HT-29 (cell line): Measurements from ENCODE around the gene NAV2. TPM values are rescaled to one million over a fixed set of nuclear protein-coding genes. Genes with fewer than 3 reads are reported as not detected.

Experiments used
- DNase-seq: peaks from one replicate; pipeline ENCODE4 v3.0.0-alpha.2; 2015; ENCODE audit warnings: low spot score
- total RNA-seq: library from RNA; depleted of rRNA; stranded (reverse); fragments of >200 nt; shearing (Covaris generic); gene quantifications from 2 replicates; pipeline ENCODE4 v1.2.3, GENCODE V29; 2014

The NAV2 gene
- total RNA-seq, 1 experiment from 2014 or later: 0.05 TPM

DNA sequence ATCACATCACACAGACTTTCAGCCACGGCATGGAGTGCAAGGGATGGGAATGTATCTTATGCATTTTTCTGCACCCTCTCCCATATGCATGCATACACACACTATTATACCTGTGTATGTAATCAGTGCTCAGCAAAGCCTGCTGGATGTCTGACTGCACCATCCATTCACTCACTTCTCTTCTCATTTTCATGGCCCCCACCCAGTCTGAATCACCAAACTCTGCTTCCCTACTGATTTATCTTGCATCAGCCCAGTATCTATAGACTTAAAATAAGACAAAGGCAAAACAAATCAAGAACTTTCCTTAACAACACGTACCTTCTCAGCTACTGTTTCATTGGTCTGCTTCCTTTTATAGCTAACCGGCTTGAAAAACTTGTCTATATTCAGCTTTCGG is 426.1 kb downstream of the NAV2 start:
- DNase-seq: no peak

DNA sequence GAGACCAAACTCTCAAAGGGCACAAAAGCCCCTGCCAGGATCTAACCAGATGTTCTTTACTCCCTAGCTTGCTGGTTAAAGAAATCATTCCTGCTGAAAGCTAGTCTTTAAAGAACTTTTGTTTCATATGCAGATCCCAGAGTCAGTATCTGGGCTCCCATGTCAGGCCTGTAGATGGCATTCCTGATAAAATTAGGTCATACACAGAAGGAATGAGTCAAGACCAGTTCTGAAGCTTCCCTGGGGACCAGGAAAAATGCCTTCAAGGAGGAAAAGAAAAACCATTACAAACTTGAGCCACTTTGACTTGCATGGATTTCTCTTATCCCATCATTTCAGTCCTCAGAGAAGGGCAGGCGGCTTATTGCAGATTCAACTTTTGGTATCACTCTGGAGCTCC is 441.7 kb downstream of the NAV2 start:
- DNase-seq: no peak

DNA sequence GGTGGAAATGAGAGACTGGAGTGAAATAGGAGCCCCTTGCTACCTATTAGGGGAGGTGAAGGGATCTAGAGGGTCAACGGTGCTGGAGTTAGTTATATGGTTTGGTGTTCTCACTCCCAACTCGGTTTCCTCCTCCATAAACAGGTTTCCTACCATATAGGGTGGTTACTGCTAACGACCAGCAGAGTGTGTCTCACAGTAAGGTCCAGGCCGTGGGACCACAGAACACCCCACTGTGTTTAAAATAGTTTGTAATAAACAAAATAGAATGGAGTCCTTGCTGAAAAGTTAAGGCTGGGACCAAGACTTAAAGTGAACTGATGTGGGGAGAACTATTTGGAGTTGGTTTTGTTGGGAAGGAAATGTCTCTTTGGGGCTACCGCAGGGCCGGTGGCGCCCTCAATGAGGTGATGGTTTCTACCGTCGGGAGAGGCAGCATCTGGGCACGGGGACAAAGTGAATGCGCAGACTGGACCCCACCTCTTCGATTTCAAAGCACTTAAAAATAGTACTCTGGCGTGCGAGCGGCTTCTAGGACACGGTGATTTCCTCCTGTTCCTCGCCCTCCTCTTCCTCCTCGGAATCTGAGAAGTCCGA is 443.1 kb downstream of the NAV2 start:
- no peak for DNase-seq

DNA sequence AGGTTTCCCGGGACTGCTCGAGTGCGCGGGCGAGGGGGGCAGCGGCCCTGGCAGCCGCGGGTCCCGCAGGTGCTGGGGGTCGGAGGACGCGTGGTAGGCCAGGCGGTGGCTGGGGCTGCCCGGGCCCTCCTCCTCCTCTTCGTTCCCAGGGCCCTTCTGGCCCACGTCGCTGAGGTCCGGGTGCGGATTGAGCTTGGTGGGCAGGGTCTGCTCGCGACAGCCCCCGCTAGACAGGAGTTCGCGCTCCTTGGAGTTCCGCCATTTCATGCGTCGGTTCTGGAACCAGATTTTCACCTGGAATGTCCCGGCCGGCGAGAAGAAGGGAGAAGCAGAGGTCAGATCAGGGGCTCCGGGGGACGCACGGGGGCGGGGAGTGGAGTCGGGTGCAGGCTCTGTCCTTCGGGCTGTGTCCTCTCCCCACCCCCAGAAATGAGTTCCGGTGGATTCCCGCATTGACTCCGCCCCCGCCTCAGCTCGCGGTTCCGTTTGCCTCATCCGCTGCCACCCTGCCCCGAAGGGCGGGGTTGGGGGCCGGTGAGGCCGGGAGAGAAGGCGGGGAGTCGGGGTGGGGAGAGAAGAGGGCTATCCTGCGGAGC is 443.7 kb downstream of the NAV2 start:
- no peak for DNase-seq

DNA sequence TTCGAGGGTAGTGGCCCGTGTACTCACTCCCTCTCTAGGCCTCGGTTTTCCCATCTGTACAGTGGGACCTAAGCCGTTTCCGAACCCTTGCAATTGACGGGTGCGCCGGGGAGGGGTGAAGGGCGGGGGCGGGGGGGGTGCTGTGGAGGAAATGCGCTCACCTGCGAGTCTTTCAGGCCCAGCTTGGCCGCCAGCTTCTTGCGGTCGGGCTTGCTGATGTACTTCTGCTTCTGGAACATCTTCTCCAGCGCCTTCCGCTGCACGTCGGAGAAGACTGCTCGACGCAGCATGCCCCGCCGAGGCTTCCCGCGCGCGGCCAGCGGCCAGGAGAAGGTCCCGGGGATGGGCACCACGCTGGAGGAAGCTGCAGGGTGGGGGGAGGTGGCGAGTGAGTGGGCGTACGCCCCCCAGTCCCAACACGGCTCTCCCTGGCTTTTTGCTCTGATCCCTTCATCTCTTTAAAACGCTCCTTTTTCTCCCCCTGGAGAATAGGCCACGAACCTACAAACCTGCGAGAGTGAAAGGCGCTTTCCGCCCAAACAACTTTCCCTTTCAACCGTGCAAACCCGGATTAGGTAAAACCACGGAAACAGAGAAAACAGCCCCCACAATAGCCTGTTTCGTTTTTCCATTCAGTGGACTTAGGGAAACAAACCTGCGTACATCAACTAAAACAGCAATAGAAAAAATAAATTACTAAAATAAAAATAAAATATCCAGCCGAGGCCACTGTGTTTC is 444.4 kb downstream of the NAV2 start:
- no peak for DNase-seq

DNA sequence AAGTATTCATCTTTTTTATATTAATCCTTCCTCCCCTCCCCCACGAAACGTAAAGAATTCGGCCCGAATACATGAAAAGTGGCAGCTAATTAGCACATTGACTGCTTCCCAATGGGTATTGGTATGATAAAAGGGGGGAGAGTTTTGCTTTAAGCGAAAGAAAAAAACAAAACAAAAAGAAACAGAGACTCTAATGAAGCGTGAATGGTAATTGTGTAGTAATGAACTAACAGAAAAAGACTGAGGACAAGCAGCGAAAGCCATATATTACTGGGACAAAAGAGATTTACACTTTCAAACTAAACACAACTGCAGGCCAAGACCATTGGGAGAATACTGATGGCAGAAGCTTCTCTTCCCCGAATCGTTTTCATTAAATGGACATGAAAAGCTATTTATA is 445.1 kb downstream of the NAV2 start:
- DNase-seq: no peak

DNA sequence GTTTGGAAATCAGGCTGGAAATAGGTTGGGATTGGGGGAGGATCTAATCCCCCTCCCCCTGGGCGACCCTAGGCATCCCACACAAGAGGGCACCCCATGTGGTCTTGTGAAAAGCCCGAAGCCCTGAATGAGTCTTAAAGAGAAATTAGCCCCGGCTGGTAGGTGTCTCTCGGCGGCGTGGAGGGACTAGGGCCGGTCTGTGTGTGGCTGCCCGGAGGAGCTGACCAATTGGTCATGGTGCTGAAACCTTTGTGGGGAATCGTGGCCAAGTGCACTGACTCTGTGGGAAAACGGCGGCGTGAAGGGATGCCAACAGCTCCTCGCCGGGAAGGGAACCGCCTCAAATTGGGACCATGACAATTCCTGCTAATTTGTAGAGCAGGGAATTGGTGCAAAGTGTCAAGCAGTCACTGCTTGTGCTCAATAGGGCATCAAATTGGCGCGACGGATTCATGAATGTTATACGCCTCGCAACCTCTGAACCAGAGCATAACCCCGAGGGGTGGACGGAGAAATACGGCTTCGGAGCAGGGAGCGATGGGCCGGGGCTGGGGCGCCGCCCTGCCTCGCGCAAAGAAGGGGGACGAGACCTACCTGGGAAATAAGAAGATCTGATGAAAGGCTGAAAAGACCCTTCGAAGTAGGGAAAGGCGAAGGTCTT is 446.1 kb downstream of the NAV2 start:
- DNase-seq: no peak

DNA sequence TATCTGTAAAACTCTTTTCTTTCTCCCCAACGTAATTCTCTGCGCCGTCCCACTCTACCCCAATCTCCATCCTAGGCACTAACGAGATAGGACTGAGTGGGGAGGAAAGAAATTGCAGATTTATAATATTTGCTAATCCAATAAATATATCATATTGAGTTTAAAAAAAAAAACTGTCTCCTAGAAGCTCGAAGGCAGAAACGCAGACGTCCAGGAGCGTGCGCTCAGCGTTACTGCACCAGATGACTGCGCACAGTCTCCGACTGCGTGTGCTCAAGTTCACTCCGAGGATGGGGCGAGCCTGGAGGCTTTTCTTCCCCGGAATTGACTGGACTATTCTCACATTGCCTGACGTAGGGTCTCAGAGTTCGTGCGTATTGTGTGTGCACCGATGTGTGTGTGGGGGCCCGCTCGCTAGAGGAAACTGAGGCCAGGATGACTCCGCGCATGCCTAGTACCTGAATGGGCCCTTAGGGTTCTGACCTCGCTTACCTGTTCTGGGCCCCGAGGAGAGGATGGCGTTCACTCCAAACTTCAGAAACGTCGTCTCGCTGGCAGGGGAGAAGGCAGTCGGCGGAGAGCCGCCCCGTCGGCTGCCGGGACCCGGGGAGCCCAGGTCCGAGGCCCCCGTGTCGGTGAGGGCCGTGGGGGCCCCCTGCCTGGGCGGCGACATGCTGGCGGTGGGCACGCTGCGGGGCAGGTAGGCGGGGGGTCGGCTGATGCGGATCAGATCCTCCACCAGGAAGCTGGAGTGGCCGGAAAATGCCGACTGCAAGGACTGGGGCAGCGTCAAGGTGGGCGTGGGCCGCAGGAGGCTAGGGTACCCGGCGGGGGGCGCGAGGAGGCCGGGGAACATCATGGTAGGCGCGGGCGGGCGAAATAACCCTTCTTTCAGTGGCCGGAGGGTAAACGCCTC is 447.1 kb downstream of the NAV2 start:
- DNase-seq: no peak

DNA sequence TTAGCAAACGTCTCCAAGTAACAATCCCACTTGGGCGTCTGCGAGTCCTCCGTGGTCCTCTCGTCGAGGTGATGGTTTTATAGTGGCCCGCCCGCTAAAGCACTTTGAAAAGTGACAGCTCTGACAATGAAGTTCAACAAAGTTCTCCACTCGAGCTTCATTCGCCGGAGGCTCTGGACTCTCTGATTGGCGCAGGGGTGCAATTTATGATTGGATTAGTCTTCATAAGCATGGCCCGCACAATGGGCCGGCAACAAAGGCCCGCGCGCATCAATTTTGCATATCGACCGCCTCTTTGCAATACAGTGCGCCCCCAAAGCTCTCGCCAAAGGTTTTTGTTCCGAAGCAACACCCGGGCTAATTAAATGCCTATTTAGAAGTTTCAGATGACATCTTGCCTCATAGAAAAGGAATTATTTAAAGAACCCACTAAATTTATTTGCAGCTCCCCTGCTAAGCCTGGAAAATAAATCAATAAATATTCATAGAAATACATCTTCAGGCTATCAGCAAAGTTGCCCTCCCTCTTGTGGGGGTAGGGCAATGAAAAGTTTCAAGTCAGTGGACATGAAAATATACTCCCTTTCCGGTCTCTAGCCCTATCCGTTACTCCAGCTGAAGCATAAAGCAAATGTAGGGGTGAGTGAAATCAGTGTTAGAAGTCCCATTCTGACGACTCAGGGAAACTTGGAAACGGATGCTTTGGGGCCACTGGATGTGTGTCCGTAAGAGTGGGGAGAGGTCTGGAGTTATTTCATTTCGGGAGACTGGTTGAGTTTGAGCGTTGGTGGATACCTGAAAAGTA is 448.0 kb downstream of the NAV2 start, which contains the start of gene DBX1:
Gene DBX1 (minus strand): TSS at position 51 of the 805 bp plus-strand sequence. CDS start 151 bp downstream, outside the sequence.
- no peak for DNase-seq

DNA sequence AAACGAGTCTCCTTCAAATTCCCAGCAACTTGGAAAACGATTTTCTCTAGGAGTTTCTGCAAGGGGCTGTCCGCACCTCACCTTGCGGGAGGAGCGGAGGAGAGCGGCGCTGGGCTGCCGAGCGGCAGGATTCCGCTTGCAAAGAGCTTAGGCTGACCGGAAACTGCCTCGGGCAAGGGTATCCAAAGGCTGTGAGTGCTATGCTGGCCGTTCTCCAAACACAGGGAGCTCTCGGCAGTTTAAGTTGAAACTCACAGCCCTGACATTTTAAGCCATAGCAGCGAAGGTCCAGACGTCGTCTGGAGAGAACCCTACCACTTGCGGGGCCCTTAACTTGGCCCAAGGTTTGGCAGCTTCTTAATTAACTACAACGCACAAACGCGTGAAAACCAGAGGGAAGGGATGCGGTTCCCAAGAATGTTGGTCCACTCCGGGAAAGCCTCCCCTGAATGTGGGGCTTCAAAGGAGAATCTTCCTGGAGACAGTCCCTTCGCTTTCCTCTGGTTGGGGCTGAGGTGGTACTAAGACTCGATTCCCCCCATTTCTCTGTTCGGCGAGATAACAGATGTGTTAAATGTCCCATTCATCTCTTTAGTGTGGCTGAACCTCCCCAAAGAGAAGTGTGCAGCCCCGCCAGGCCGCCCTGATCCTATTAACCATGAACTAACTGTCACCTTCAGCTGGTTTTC is 448.7 kb downstream of the NAV2 start:
- DNase-seq: no peak

DNA sequence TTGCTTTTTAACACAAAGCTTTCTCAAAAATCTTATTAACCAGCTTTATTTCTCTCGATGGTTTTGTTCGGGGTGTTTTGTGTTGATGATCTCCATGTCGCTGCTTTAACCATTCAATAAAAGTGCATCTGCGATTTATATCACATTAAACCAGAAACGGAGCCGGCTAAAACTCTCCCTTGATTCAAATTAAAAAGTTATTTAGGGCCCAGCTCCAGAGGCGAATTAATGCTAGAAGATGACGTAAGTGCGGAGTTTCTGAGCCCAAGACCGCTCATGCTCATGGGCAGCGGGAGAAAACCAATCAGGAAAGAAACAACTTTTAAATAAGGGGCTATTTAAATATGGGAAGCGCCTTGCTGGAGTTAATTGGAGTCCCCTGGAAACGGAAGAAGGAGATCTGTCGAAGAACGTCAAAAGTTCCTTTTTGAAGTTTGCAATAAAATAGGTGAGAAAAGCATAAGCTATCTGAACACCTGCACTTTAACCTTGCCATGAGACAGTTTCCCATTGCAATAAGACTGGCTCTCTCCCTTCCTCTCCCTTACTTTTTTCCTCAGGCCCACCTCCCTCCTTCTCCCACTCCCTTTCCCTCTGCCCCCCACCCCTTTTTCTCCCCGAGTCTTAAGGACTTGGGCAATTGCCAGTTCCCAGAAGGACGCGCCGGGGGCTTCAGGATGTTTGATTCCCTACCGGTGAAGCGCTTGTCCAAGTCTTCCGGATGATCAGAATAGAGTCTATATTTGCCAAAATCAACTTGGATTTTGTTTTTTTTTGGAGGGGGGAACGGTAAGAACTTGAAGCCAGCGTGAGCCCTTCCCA is 449.5 kb downstream of the NAV2 start:
- no peak for DNase-seq

DNA sequence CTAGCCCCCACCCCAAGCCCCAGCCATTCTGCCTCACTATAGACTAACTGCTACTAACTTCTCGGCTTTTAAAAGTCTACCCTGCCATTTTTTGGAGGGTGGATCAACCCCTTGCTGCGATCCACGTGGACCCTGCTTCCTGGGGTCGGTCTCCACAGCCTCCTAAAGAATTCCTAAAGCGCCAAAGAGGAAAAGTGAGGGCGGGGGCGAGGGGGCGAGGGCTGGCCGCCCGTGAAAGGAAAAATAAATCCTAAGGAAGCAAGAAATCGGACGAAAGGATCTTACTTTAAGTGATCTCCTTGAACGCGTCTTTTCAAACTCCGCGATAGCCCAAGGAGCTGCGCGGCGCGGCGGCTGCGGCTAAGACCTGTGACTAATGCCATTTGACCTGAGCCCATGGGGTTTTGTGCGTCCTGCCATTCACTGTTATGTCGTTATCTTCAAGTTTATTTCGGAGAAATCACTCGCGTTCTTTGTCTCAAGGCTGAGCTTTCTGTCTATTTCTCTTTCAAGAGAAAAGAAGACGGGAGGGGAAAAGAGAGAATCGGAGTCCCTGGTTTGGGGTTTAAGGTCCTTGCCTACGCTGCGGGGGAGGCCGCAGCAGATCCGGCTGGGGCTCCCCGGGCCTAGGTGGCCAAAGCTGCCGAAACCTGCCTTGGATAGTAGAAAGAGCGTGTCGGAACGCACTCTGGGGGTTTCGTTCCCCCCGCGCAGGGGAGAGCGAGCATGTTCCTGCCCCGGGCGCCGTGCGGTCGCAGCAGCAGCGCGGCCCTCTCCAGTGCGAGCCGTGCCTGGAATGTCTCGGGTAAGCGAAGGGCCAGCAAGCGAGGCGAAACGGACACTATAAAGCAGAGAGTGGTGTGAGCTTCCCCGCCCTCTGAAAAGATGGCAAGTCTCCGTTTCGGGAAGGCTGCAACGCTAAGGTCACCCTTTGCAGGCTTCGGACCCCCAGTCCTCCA is 450.5 kb downstream of the NAV2 start:
- DNase-seq: no peak

DNA sequence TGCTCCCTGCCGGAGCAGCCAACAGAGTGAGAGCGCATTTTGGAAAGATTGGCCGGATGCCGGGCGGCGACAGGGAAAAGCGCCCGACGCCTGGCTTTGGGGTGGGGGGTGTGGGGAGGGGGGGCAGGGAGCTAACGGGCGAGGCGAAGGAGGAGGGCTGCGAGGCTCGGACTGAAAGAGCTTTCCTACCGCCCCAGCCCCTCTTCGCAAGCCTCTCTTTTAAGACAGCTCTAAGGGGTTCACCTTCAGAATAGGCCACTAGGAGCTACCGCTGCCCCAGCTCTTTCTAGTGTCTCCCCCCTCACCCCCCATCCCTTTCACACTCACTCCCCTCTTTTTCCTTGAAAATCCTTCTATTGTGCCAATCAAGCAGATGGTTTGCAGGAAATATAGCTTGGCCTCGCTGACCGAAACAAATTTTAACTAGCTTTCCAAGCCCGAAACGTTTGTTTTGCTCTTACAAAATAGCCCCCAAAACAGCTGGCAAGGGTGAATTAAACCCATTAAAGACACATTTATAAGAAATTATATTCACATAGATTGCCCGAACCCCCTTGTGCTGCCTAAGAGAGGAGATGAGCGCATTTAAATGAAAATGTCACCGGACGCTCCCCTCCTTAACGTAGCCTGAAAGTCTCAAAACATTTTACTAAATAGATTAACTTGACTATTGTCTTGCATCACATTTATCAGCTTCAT is 451.3 kb downstream of the NAV2 start:
- no peak for DNase-seq
